22Rv1 (cell line): Measurements from ENCODE around the gene AGA.

Experiments
- CTCF ChIP-seq: fragments of 450-650 bp; IDR thresholded peaks from 2 replicates; pipeline ENCODE4 v1.5.1; 2017; ENCODE audit warnings: mild to moderate bottlenecking
- ZFX ChIP-seq: fragments of 450-650 bp; IDR thresholded peaks from 2 replicates; pipeline ENCODE4 v1.6.1; 2017; ENCODE audit warnings: antibody characterized with exemption, borderline replicate concordance

- TF ChIP-seq CTCF (no peak), ZFX (no peak)
Measured at GRCh38 chr4:177489471-177490246, 47.4 kb upstream of the AGA start.
